Hepatocyte (in vitro differentiated cells): ENCODE measurements around the gene AEBP1. TPM values are rescaled to one million over a fixed set of nuclear protein-coding genes. Genes with fewer than 3 reads are reported as not detected.

ENCODE experiments used
- DNase-seq: peaks from one replicate; pipeline ENCODE4 v3.0.0-alpha.2; 2016; ENCODE audit warnings: low spot score
- H2AFZ ChIP-seq: fragments of 200-600 bp; sonication (generic); 2 replicates; pipeline ENCODE4 v1.6.0; 2016; ENCODE audit warnings: antibody characterized with exemption, mild to moderate bottlenecking
- H3K27ac ChIP-seq: fragments of 200-600 bp; sonication (generic); 2 replicates; pipeline ENCODE4 v1.5.1; 2016; ENCODE audit warnings: mild to moderate bottlenecking
- H3K27me3 ChIP-seq: fragments of 200-600 bp; sonication (generic); 2 replicates; pipeline ENCODE4 v1.6.1; 2016
- H3K36me3 ChIP-seq: fragments of 200-600 bp; sonication (generic); replicated peaks from 2 replicates; pipeline ENCODE4 v1.5.1; 2016; ENCODE audit warnings: low read depth; ENCODE audit not compliant: insufficient read depth
- H3K4me1 ChIP-seq: fragments of 200-600 bp; sonication (generic); 2 replicates; pipeline ENCODE4 v1.5.1; 2016; ENCODE audit warnings: mild to moderate bottlenecking, moderate library complexity; ENCODE audit not compliant: insufficient read depth
- H3K4me2 ChIP-seq: fragments of 200-600 bp; sonication (generic); 2 replicates; pipeline ENCODE4 v1.6.0; 2016
- H3K4me3 ChIP-seq: fragments of 200-600 bp; sonication (generic); 2 replicates; pipeline ENCODE4 v1.5.1; 2016; ENCODE audit warnings: mild to moderate bottlenecking
- H3K79me2 ChIP-seq: fragments of 200-600 bp; sonication (generic); 2 replicates; pipeline ENCODE4 v1.6.0; 2017; ENCODE audit warnings: mild to moderate bottlenecking
- H3K9me2 ChIP-seq: fragments of 200-600 bp; sonication (generic); replicated peaks from 2 replicates; pipeline ENCODE4 v1.6.0; 2017; ENCODE audit warnings: mild to moderate bottlenecking; ENCODE audit not compliant: insufficient read depth
- H3K9me3 ChIP-seq: fragments of 200-600 bp; sonication (generic); 2 replicates; pipeline ENCODE4 v1.5.1; 2016; ENCODE audit warnings: low read depth, mild to moderate bottlenecking
- H4K20me1 ChIP-seq: fragments of 200-600 bp; sonication (generic); 2 replicates; pipeline ENCODE4 v1.6.0; 2016; ENCODE audit warnings: mild to moderate bottlenecking; ENCODE audit not compliant: insufficient read depth, poor library complexity, severe bottlenecking
- CTCF ChIP-seq: fragments of 200-600 bp; sonication (generic); IDR thresholded peaks from 2 replicates; pipeline ENCODE4 v1.5.1; 2016; ENCODE audit warnings: antibody characterized with exemption, mild to moderate bottlenecking; ENCODE audit not compliant: poor library complexity
- EZH2 ChIP-seq: fragments of 200-600 bp; sonication (generic); IDR thresholded peaks from 2 replicates; pipeline ENCODE4 v1.6.1; 2016; ENCODE audit warnings: antibody characterized with exemption, mild to moderate bottlenecking, borderline replicate concordance
- EZH2phosphoT487 ChIP-seq: fragments of 200-600 bp; sonication (generic); IDR thresholded peaks from one replicate; pipeline ENCODE4 v1.6.1; 2018; ENCODE audit warnings: antibody characterized with exemption, mild to moderate bottlenecking, low read depth, moderate library complexity; ENCODE audit not compliant: unreplicated experiment, severe bottlenecking
- WGBS: methylation state at CpG from one replicate; pipeline ENCODE4 v1.1.6; 2016; ENCODE audit warnings: low lambda C conversion rate; ENCODE audit errors: missing lambda C conversion rate; 5-methylcytosine and 5-hydroxymethylcytosine counted together
- polyA plus RNA-seq: library from polyadenylated mRNA; unstranded; fragments of >200 nt; fragmentation: Nextera tagmentation; extraction: Ambion mirVana; gene quantifications from 2 replicates; pipeline ENCODE4 v1.2.1, GENCODE V29; 2016
- total RNA-seq: library from RNA; depleted of rRNA; stranded (reverse); fragments of >200 nt; gene quantifications from 2 replicates; pipeline ENCODE4 v1.2.3, GENCODE V29; 2014

The AEBP1 gene
- total and polyA plus RNA-seq, 2 experiments from 2014 or later, result 26.7 to 108 TPM

DNA sequence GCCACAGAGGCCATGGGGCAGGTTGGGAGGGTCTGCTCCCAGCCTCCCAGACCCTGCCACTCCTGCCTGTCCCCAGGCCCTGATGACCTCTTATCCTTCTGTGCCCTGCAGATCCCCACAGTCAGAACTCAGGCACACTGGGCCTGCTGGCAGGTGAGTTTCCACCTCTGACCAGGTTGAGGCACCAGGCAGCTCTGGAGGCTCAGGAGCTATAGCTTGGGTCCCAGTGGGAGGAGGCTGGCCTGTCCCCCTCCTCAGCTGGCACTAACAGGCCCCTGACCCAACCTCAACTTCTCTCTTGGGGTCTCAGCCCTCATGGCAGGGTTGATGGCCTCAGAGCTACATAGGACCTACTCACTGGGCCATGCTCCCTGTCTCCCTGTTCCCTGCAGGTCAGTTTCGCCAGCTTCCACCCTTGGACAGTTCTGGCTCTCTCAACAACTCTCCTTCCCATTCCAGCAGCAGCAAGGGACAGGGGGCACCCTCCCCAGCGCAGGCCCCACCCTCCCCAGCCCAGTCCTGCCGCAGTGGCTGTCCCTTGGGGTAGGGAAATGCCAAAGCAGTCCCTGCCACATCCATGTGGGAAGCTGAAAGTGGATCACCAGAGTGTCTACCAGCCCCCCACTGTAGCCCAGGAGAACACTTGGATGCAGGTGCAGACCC lies 2.7 kb upstream of the AEBP1 start:
- H3K9me3 ChIP-seq, result no peaks in the 10 kb centered on the region
- no peak for DNase-seq
- no peak overlapping the region for H3K4me3 ChIP-seq
- H4K20me1 ChIP-seq, result no peaks in the 10 kb centered on the region
- H2AFZ ChIP-seq, result no peak overlapping the region
- TF ChIP-seq CTCF (no peak), EZH2phosphoT487 (no peak), EZH2 (no peak)
- peaks cover 14% of the 10 kb centered on the region for H3K4me1 ChIP-seq
- no peaks in the 10 kb centered on the region for H3K9me2 ChIP-seq
- H3K27ac ChIP-seq, result peak overlapping the region; percentile 78
- peaks cover 8% of the 10 kb centered on the region for H3K27me3 ChIP-seq
- H3K4me2 ChIP-seq, result no peak overlapping the region
- no peaks in the 10 kb centered on the region for H3K36me3 ChIP-seq
- WGBS, result 84% methylated on average over 3 of the region's 3 CpGs
- H3K79me2 ChIP-seq, result peaks cover 5% of the 10 kb centered on the region

- Histone ChIP-seq H3K27ac (no peak overlapping the region), H3K9me3 (no peaks in the 10 kb centered on the region), H3K79me2 (peaks cover 5% of the 10 kb centered on the region), H3K9me2 (no peaks in the 10 kb centered on the region), H2AFZ (no peak overlapping the region), H3K4me2 (no peak overlapping the region), H3K27me3 (peaks cover 8% of the 10 kb centered on the region), H3K4me3 (no peak overlapping the region), H4K20me1 (no peaks in the 10 kb centered on the region), H3K36me3 (no peaks in the 10 kb centered on the region), H3K4me1 (peaks cover 14% of the 10 kb centered on the region)
- DNase-seq, result no peak
- 89% methylated on average over 14 of the region's 14 CpGs for WGBS
- TF ChIP-seq CTCF (no peak), EZH2phosphoT487 (no peak), EZH2 (no peak)
Observed at GRCh38 chr7:44101966-44102845, 1.9 kb upstream of the AEBP1 start.

GRCh38 chr7:44102846-44103565 lies 1.1 kb upstream of the AEBP1 start:
- no peak overlapping the region for H3K27ac ChIP-seq
- H2AFZ ChIP-seq, result no peak overlapping the region
- WGBS, result 92% methylated on average over 8 of the region's 8 CpGs
- H3K27me3 ChIP-seq, result peaks cover 8% of the 10 kb centered on the region
- no peaks in the 10 kb centered on the region for H3K9me2 ChIP-seq
- no peaks in the 10 kb centered on the region for H3K36me3 ChIP-seq
- H3K4me1 ChIP-seq, result peaks cover 14% of the 10 kb centered on the region
- no peaks in the 10 kb centered on the region for H4K20me1 ChIP-seq
- no peak overlapping the region for H3K4me2 ChIP-seq
- no peak for DNase-seq
- no peak for TF ChIP-seq EZH2phosphoT487
- TF ChIP-seq EZH2, result no peak
- no peaks in the 10 kb centered on the region for H3K9me3 ChIP-seq
- no peak overlapping the region for H3K4me3 ChIP-seq
- peaks cover 5% of the 10 kb centered on the region for H3K79me2 ChIP-seq
